ENCODE results near the gene MAN1A2.
"Not testable (repeated sequence)": the region's sequence is repeated elsewhere in the genome, so short reads cannot be mapped to it uniquely, and the experiment has no call there.

MAN1A2 gene

DNA sequence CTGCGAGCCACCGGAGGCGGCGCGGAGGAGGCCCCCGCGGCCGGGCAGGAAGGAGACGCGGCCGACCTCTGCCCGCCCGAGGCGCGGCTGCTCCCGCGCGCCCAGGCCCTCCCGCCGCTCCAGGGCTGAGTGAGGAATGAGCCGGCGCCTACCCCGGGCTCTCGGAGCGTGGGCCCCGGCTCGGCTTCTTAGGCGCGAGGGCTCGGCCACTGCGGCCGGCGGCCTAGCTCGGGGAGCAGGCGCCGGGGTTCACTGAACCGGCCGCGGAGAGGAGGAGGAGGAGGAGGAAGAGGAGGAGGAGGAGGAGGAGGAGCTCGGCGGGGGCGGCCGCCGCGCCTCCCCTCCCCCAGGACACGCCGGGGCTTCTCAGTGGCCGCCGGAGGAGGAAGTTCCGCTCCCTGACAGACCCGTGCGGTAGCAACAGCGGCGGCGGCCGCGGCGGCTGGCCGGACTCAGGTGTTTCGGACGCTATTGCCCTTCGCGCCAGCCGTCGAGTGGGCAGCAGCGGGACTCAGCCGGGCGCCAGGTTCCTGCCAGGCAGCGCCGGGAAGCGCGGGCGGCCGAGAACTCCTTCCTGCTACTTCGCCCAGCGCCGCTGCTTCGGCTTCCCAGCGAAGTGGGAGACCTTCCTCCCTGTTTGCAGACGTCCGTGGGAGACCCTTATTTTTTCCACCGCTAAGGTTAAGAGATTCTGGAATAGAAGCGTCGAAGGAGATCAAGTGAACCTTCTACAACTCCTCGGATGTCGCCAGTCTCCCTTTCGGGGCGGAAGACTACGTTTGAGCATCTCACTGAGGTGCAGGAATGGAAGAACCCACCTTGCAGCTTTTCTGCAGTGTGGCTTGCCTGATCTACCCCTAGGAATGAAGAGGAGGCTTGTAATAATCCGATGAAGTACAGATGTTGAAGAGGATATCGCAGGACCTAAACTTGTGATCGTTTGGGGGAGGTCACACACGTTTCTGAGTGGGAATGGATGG, at the start of gene MAN1A2:
TSS of gene MAN1A2 (plus strand) at position 404 of the 980 bp plus-strand sequence. CDS start 735 bp downstream, outside the sequence.
- peak; percentile 53 to 57 for DNase-seq (ENCODE audit: low read depth in 1 of 2, low spot score in 1 of 2)

DNA sequence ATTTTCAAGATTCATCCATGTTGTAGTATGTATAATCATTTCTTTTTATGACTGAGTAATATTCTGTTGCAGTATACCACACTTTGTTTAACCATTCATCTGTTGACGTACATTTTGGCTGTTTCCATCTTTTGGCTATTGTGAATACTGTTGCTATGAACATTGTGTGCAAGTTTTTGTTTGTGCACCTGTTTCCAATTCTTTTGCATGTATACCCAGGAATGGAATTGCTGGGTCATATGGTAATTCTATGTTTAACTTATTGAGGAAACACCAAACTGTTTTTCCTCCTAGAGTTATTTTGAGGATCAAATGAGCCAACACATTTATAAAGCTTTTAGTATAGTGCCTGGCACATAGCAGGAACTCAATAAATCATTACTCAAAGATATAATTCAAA, 49.2 kb upstream of the MAN1A2 start:
- DNase-seq (ENCODE audit: low read depth in 1 of 2, low spot score in 1 of 2) = no peak

DNA sequence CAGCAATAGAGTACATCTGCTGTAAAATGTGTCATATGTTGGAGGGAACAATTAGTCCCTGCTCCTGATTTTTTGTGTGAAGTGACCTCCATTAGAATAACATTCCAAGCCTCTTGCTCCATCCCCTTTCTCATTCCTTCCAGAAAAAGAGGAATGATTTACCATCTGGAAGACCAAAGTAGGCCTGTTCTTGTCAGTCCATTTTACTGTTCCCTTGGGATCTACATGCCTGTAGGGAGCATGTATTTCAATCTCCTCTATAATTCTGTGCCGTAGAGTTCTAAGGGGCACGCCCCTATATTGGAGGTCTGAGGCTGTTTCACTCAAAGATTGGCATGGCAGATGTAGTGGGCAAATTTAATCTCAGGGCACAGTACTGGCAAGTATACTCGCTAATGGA, 48.8 kb upstream of the MAN1A2 start:
- DNase-seq (ENCODE audit: low read depth in 1 of 2, low spot score in 1 of 2) = no peak

DNA sequence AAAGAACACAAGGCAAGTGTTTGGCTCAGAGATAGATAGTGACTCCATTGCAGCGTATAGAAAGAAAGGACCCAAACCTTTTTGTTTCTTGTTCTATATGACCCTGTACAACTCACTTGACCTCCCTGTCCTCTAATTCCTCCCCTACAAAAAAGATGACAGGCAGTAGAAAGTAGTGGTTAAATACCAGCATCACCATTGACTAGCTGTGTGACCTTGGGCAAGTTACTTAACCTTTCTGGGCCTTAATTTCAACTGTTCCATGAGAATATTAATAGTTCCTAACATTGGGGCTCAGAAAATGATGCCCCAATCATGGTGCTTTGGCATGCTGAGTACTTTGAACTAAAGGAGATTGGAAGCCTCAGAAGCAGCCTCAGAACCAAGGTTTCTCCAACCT, 46.7 kb upstream of the MAN1A2 start:
- no peak for DNase-seq (ENCODE audit: low read depth in 1 of 2, low spot score in 1 of 2)

GRCh38 chr1:117321680-117322609, 45.3 kb upstream of the MAN1A2 start:
- no peak for DNase-seq (ENCODE audit: low read depth in 1 of 2, low spot score in 1 of 2)

DNA sequence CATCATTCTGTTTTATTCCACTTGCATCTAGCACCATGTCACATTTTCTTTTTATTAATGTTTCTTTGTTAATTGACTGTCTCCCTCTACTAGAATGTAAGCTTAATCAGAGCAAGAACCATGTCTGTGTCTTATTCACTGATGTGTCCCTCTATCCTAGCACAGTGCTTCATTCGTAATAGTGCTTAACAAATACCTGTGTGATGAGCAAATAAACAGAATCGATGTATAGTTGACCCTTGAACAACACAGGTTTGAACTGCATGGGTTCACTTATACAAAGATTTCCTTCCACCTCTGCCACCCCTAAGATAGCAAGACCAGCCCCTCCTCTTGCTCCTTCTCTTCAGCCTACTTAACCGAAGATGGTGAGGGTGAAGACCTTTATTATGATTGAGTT, 42.9 kb upstream of the MAN1A2 start:
- DNase-seq (ENCODE audit: low read depth in 1 of 2, low spot score in 1 of 2) = no peak

DNA sequence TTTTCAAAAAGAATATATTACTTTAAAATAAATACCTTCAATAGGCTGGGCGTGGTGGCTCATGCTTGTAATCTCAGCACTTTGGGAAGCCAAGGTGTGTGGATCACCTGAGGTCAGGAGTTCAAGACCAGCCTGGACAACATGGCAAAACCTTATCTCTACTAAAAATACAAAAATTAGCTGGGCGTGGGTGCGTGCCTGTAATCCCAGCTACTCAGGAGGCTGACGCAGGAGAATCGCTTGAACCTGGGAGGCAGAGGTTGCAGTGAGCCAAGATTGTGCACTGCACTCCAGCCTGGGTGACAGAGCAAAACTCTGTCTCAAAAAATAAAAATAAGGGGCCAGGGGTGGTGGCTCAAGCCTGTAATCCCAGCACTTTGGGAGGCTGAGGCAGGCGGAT, 41.2 kb upstream of the MAN1A2 start:
- DNase-seq (ENCODE audit: low read depth in 1 of 2, low spot score in 1 of 2) = not testable (repeated sequence)

DNA sequence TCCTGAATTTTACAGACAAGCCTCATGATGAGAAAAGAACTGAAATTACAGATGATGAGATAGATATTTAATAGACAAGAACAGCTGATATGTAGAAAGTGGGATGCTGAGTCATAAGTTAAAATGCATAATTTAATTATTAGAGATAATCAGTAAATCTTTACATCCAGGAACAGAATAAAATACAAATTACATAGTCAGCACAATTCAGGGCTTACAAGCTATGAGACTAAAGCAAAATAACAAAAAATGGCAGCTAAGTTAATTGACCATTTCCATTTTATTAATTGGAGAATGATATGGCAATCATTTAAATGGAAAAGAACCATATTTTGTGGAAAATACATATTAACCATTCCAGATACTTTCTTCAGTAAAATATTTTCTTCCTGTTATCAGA, 40.2 kb upstream of the MAN1A2 start:
- no peak for DNase-seq (ENCODE audit: low read depth in 1 of 2, low spot score in 1 of 2)

GRCh38 chr1:117335376-117336086, 31.7 kb upstream of the MAN1A2 start:
- DNase-seq (ENCODE audit: low read depth in 1 of 2, low spot score in 1 of 2) = no peak

GRCh38 chr1:117336088-117336817, 31.0 kb upstream of the MAN1A2 start:
- no peak for DNase-seq (ENCODE audit: low read depth in 1 of 2, low spot score in 1 of 2)

DNA sequence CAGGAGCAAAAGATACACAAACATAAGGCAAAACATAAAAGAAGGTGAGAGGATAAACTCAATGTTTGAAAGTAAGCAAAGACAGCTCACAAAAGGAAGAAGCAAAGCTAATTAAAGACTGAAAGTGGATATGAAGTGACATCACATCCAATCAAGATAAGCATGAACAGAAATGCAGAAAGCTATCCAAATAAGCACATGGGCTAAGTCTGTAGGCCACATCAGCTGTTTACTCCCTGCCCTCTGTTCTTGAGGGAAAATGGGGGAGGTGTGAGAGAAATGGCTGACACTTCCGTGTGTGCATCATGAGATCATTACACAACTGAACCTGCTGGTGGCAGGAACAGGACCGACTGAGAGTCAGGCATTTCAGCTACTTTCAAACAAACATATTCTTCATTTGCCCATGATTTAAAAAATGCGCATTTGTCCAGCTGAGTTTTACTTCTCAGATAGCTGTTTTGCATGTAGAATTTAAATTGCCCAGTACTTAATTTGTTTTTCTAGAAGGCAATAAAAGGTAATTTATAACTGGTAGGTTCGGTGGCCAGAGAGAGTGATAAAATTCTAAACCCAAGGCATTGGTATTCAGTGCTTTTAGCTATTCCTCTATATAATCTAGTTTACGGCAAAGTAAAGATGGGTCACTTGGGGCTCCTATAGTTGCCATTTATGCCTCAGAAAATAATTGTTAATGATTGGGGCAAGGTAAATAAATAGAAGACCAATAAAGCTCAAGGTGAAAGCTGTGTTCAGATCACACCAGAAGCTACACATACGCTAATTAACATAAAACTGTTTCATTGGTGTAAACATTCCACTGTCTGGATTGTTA, 27.2 kb upstream of the MAN1A2 start:
- DNase-seq (ENCODE audit: low read depth in 1 of 2, low spot score in 1 of 2) = no peak

GRCh38 chr1:117341123-117341522, 26.1 kb upstream of the MAN1A2 start:
- DNase-seq (ENCODE audit: low read depth in 1 of 2, low spot score in 1 of 2) = no peak

GRCh38 chr1:117342397-117342796, 24.9 kb upstream of the MAN1A2 start:
- no peak for DNase-seq (ENCODE audit: low read depth in 1 of 2, low spot score in 1 of 2)

GRCh38 chr1:117346206-117346928, 20.9 kb upstream of the MAN1A2 start:
- no peak for DNase-seq (ENCODE audit: low read depth in 1 of 2, low spot score in 1 of 2)

DNA sequence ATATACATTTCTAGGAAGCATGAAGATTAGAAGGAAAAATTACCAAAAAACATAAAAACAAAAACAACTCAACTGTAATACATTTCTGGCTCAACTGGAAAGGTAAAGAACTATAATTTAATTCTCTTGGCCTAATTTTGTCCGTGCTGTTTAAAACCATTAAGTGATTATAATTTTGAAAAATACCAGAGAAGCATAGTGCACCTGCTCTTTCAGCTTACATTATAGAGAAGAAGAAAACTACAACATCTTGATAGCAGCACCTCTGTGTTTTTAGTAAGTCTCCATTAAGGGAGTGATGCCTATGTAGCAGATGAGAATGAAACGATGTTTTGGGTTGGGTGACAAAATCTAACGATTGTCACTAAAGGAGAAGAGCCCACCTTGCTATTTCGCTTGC, 19.3 kb upstream of the MAN1A2 start:
- no peak for DNase-seq (ENCODE audit: low read depth in 1 of 2, low spot score in 1 of 2)

DNA sequence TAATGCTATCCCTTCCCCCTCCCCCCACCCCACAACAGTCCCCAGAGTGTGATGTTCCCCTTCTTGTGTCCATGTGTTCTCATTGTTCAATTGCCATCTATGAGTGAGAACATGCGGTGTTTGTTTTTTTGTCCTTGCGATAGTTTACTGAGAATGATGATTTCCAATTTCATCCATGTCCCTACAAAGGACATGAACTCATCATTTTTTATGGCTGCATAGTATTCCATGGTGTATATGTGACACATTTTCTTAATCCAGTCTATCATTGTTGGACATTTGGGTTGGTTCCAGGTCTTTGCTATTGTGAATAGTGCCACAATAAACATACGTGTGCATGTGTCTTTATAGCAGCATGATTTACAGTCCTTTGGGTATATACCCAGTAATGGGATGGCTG, 14.6 kb upstream of the MAN1A2 start:
- DNase-seq (ENCODE audit: low read depth in 1 of 2, low spot score in 1 of 2) = not testable (repeated sequence)

DNA sequence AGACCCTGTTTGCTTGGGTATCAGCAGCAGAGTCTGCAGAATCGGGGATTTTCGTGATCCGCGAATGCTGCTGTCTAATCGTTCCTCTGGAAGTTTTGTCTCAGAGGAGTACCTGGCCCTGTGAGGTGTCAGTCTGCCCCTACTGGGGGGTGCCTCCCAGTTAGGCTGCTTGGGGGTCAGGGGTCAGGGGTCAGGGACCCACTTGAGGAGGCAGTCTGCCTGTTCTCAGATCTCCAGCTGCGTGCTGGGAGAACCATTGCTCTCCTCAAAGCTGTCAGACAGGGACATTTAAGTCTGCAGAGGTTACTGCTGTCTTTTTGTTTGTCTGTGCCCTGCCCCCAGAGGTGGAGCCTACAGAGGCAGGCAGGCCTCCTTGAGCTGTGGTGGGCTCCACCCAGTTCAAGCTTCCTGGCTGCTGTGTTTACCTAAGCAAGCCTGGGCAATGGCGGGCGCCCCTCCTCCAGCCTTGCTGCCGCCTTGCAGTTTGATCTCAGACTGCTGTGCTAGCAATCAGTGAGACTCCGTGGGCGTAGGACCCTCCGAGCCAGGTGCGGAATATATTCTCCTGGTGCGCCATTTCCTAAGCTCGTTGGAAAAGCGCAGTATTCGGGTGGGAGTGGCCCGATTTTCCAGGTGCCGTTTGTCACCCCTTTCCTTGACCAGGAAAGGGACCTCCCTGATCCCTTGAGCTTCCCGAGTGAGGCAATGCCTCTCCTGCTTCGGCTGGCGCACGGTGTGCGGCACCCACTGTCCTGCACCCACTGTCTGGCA, 9.2 kb upstream of the MAN1A2 start:
- not testable (repeated sequence) for DNase-seq (ENCODE audit: low read depth in 1 of 2, low spot score in 1 of 2)

DNA sequence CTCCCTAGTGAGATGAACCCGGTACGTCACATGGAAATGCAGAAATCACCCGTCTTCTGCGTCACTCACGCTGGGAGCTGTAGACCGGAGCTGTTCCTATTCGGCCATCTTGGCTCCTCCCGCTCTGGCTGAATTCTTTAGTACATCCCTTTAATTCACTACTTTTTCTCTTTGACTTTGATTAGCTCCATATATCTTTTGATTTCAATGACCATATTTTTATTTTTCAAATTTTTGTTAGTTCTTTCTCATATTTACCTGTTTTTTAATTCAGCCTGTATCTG, 8.7 kb upstream of the MAN1A2 start:
- DNase-seq (ENCODE audit: low read depth in 1 of 2, low spot score in 1 of 2) = not testable (repeated sequence)
